OCI-LY3 (cell line): ENCODE data around the gene GLB1L.
"Not testable (repeated sequence)": the region's sequence is repeated elsewhere in the genome, so short reads cannot be mapped to it uniquely, and the experiment has no call there.

Source experiments
- CTCF ChIP-seq: fragments of 200-600, 300-600 bp; sonication (generic); IDR thresholded peaks from 2 replicates; pipeline ENCODE4 v1.5.1; 2014; ENCODE audit warnings: antibody characterized with exemption, low read length, low read depth
- EZH2phosphoT487 ChIP-seq: fragments of 200-600 bp; shearing (Covaris generic); IDR thresholded peaks from 2 replicates; pipeline ENCODE4 v1.6.1; 2018; ENCODE audit warnings: antibody characterized with exemption, mixed run types, low read depth

DNA sequence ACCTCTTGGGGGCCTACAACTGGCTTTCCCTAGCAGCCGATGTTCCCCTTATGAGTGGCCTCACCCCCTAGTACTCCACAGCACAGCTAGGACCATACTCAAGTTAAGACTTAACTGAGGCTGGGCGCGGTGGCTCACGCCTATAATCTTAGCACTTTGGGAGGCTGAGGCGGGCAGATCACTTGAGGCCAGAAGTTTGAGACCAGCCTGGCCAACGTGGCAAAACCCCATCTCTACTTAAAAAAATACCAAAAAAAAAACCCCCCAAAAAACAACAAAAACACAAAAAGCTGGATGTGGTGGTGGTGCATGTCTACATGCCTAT lies 41.8 kb upstream of the GLB1L start:
- TF ChIP-seq CTCF, EZH2phosphoT487: not testable (repeated sequence)
